GM19193 (cell line): ENCODE measurements around the gene DUSP22.

Experiments
- POLR2A ChIP-seq: IDR thresholded peaks from 4 replicates; pipeline ENCODE4 v1.6.1; 2011; ENCODE audit not compliant: insufficient read depth, insufficient read length; ENCODE audit errors: extremely low read depth

DUSP22 gene

DNA sequence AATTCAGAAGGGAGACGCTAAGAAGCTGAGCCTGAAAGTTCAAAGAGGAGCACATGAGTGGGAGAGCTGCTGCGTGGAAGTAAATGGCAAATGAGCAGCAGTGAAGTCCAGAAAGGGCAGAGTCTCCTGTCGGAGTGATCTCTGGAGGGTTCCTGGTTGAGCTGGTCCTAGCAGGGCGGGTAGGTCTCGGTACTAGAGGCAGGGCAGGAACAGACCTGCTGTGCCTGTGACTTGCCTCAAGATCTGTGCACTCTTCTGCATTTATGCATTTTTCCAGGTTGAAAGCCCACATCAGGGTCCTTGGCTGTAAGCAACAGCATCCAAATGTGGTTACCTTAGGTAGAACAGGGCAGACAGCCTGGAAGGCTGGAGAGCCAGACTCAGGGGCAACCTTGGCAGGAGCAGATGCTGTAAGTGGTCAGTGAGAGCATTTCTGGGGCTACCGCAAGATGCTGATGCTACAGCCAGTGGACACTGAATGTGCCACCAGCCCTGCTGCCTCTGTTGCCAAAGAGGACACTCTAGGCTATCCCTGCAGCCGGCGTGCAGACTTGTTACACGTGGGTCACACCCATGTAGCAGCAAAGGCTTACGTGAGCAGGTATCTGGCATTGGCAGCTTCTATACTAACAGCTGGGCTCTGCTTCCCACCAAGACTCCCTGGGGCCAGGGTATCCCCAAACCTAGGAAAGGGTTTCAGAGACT, 8.4 kb downstream of the DUSP22 start:
- TF ChIP-seq POLR2A: no peak

DNA sequence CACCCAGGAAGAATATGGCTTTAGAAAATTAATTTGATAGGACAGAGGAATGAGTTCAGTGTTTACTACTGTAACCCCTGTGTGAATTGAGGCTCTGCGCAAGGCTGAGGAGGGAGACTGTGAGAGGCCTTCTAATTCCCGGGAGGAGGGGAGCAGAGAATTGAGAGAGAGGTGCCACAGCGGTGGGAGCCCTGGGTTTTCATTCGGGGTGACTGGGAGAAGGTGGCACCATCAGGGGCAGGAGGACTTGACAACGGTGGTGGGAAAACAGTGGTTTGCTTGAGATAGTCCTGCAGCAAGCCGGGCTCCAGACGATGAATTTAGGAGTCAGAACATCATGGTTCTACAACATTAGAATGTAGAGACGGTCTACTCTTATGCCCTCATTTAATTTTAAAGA, 9.2 kb downstream of the DUSP22 start:
- no peak for TF ChIP-seq POLR2A

DNA sequence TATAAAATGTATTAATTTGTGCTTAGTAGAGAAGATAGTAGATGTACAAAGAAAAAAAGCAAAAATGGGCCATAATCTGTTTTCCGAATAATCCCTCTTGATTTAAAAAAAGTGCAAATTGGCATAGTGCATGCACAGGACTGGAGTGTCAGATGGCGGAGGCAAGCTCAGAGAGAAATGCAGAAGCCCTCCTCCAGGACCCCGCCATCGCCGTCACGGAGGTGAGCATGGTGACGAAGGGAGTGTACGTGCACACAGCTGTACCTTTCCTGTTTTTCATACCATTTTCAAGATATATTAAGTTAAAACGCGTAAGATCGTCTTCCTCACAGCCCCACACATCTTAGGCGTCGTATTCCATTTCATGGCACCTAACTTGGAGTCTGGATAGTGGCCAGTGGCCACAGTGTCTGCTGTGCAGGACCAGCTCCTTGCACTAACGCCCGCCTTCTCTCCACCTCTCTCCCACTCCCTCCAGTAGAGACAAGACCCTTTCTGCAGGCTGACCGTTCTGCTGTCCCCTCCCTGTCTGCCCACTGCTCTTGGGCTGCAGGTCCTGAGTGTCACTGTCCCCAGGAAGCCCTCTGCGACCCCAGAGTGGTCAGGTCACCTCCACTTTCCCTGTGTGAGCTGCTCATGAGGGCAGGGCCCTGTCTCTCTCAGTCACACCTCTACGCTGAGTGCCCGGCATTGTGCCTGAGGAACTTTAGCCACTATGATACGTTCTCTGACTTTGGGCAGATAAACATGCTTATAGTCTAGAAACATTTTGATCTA, 9.8 kb downstream of the DUSP22 start:
- no peak for TF ChIP-seq POLR2A

DNA sequence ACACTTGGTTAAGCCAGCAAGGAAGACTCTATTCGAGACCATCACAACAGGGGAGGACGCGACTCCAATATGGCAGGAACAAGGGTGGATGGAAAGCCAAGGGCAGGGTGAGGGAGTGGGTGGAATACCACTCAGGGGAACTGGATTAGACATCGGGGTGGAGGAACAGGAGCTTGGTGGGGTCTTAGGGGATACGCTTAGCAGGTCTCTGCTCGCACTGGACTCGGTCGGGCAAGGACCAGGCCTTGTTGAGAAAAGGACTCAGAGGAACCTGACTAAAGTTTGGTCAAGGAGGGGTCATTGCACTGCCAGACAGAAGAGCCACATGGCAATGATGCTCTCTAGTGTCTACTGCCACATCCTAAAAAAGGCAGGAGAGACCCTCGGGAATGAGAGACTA, 10.5 kb downstream of the DUSP22 start:
- TF ChIP-seq POLR2A: no peak

DNA sequence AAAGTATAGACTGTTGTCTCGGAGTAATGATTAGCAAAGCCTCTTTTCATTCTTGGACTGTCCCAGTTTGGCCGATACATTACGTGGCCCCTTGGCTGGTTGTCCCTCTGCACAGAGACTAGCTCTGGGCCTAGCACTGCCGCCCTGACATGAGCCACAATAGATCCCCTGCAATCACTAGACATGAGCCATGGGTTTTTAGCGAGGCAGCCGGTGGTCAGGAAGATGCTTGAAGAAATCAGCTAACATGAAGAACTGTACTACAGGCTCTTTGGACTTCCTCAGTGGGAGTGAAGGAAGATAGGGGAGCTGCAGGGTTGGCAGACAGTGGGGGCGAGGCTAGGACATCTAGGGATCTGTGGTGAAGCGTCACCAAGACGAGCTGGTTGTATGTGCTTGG, 11.0 kb downstream of the DUSP22 start:
- no peak for TF ChIP-seq POLR2A

DNA sequence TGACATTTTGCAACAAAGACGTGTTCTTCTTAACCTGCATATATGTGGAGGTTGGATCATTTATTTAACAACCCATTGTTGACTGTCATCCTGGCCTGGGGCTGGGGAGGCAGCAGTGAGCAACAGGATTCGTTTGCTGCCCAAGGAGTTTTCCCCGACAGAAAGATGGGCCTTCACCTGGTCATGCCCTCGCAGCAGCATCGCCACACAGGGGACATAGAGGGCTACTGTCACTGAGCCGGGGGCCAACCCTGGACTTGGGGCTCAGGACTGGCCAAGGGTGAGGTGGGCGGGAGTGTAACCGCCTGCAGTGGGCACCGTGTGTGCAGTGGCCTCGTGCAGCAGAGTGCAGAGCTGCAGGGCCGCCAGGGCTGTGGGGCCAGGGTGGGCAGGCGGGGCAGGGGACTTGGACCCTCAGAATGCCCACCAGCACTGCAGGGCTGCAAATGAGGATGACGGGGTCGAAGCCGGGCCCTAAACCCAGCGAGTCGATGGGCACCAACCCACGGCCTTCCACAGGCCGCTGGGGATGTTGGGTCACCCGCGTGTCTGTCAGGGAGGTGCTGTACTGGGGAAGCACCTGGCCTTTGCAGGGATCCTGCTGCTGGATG, 11.8 kb downstream of the DUSP22 start:
- TF ChIP-seq POLR2A: peak; percentile 7

DNA sequence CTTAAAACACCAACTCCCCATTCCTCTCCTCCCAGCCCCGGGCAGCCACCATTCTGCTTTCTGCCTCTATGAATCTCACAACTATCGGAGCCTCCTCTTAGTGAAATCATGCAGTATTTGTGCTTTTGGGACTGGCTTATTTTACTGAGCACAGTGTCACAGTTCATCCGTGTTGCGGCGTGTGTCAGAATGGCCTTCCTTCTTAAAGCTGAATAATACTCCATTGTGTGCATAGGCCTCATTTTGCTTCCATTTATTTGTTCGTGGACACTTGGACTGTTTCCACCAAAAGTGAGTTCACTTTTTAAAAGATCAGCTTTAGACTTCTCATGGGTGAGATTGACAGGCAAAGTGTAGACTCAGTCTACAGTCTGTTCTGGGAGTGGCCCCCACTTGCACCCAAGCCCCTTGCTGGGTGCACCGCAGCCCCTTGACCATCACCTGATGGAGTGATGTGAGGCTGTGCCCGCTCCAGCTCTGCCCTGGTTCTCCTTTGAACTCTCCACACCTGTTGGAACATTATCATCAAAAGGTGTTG, 12.6 kb downstream of the DUSP22 start:
- peak; percentile 38 for TF ChIP-seq POLR2A

DNA sequence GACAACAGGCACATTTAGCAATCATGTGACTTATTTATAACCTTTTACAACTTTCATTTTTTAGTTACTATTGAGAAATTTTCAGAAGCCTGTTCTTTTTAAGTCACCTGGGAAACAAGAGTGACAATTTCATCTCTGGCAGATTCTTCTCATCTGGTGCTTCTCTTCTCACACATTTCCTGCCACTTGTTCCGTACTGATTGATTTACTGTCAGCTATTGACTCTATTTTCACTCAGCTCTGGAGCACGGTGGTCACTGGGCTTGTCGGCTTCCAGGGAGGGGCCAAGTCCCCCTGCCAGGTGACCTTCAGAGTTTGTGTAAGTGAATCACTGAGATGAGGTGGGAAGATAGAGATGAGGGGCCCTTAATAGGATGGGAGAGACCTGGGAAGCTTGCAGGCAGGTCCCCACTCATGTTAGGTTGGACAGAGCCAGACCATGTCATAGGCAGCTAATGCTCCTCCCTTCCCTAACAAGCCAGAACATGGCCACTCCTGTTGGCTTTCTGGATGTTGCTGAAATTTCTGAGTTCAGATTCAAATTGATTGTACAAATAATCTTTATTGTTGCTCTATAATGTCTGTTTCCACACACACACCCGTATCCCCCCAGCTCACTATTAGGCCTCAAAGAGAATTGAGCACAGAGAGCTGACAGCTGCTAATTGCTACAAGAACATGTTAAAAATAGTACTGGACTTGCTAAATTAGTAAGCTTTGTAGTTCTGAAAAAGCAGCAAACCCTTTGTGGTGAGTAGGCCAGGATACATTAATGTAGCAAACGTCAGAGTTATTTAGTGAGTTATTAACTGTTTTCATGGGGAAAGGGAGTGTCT, 13.3 kb downstream of the DUSP22 start:
- peak; percentile 33 for TF ChIP-seq POLR2A

DNA sequence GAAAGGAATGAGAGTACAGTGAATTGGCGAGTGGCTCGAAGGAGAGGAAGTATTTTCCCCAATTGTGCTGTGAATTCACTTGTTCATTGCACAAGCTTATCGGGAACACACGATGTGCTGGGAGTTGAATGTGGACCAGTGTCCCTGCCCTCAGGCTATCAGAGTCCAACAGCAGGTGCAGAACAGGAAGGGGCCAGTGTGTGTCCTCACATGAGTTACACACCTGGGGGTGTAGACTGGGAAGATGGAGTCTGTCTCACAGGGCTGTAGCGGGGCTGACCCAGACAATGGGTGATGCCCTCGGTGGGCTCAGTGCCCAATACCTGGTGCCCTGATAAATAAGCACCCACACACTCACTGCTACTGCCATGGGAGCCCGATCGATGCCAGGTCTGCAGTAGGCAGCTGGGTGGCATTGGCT, 14.4 kb downstream of the DUSP22 start:
- TF ChIP-seq POLR2A: no peak

DNA sequence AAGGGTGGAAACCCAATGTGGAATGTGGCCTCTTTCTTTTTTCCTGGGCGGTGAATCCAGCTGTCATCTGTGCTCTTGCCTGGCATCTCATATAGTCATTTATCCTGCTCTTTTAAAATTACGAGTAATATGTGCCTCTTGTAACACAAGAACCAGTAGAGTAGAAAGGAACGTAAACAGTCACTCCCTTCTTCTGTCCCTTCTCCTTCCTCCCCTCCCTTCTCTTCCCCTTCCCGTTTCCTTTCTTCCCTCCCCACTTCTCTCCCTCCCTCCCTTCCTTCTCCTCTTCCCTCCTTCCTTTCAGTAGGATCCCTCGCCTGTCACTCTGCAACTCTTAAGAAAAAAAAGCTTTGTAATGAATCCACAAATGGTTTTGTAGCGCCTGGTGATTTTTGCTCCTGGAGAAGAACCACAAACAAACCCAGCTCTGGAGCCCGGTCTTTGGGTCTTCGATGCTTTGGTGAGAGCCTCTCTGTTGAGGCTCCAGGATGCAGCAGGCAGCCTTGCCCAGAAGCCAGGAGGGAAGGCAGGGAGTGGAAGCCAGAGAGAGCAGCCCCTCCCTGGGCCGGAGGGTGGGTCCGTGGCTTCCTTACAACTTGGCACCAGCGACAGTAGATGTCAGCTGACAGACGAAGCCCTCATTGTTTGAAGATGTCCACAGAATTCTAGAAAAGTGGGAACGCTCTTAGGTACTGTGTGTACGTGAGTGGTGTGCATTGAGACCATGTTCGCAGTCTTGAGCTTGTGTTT, 15.0 kb downstream of the DUSP22 start:
- no peak for TF ChIP-seq POLR2A

DNA sequence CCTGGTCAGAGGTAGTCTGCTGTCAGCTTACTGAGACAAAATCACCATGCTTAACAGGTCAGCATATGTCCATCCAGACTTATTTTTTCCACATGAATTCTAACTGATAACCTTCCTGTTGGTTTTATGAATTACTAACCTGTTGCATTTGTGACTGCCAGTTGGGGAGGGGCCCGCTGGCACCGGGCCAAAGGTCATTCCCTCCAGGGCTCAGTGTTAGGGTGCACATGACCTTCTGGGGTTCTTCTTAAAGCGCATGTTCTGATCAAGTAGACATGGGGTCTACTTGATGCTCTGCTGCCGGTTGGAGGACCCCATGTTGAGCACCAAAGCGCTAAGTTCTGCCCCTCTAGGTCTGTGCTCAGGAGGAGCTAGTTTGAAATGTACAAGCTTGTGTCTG, 15.6 kb downstream of the DUSP22 start:
- TF ChIP-seq POLR2A: no peak

DNA sequence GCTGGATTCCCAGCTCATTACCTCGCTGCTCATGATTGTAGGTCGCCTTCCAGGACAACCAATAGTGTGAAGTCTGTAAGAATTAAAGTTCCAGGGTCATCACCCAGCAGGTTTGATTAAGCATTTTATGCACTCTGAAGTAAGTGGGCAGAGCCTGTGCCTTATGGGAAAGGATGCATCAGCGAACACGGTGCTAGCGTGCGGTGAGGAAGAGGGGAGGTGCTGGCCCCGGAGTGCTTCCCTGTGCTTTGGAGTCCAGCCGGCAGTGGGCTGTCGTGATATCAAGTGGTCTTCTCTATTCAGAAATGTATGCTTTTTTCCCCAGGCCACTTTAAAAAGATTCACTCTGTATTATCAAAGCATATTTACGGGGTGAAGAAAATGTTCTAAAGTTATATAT, 16.0 kb downstream of the DUSP22 start:
- no peak for TF ChIP-seq POLR2A

DNA sequence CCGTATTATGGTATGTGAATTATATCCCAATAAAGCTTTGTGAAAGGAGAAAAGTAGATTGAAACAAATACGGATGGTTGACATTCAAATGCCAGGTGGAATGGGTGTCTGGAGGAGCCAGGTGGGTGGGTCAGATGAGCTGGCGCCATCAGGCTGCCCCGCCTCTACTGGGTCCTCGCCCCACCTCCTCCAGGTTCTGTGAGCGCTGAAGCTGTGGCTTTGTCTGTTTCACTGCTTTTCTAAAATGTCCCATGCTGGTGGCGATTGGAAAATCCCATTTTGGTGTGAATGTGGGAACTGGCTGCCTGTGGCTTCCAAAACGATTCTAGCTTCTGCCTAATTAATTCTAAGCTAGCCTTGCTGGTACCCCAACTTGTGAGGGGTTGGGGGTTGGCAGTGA, 16.5 kb downstream of the DUSP22 start:
- no peak for TF ChIP-seq POLR2A

DNA sequence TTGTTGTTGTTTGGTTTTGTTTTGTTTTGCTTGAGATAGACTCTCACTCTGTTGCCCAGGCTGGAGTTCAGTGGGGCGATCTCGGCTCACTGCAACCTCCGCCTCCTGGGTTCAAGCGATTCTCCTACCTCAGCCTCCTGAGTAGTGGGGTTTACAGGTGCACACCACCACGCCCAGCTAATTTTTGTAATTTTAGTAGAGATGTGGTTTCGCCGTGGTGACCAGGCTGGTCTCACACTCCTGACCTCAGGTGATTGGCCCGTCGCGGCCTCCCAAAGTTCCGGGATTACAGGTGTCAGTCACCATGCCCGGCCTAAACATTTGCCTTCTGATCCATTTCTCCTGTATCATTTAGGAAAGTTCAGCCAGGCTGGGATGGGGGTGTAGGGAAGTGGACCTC, 17.7 kb downstream of the DUSP22 start:
- TF ChIP-seq POLR2A: no peak
